GM06990 (cell line): ENCODE measurements around the gene PIMREG.

Experiments
- DNase-seq: peaks from one replicate; pipeline ENCODE4 v3.0.0-alpha.2; 2011; ENCODE audit not compliant: insufficient read length; ENCODE audit errors: extremely low read depth
- H3K27me3 ChIP-seq: replicated peaks from 2 replicates; pipeline ENCODE4 v1.6.0; 2011; ENCODE audit warnings: low read length; ENCODE audit not compliant: control insufficient read depth, insufficient read depth
- H3K36me3 ChIP-seq: 2 replicates; pipeline ENCODE4 v1.5.1; 2011; ENCODE audit warnings: low read length; ENCODE audit not compliant: control insufficient read depth, insufficient read depth
- H3K4me3 ChIP-seq: replicated peaks from 2 replicates; pipeline ENCODE4 v1.5.1; 2011; ENCODE audit warnings: low read depth, mild to moderate bottlenecking, control low read depth, low read length
- TF ChIP-seq, protein P1 (sequence below): IDR thresholded peaks from 2 replicates; pipeline ENCODE4 v1.5.1; 2011; ENCODE audit warnings: low read length, control low read depth, mild to moderate bottlenecking, inconsistent platforms; ENCODE audit not compliant: insufficient read depth, poor library complexity, severe bottlenecking

Gene PIMREG

DNA sequence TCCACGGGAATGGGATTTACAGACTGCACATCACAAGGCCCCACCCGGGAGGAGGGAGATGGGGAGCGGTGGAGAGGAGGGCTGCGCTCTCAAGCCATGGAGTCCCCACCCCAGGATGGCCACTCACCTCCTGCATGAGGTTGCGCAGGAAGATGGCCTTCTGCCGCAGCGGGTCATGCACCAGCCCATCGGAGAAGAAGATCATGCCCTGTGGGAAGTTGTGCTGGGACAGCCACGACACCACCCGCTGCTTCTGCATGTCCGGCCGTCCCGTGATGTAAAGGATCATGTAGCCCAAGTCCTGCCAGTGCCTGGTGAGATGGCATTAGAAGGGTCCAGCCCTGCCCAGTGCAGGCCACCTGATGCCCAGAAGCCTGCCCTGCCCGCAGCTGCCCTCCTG, 17.0 kb downstream of the PIMREG start:
- H3K27me3 ChIP-seq = no peaks in the 10 kb centered on the region; the same call in 1 of the 2 replicates
- TF ChIP-seq, protein P1, sequence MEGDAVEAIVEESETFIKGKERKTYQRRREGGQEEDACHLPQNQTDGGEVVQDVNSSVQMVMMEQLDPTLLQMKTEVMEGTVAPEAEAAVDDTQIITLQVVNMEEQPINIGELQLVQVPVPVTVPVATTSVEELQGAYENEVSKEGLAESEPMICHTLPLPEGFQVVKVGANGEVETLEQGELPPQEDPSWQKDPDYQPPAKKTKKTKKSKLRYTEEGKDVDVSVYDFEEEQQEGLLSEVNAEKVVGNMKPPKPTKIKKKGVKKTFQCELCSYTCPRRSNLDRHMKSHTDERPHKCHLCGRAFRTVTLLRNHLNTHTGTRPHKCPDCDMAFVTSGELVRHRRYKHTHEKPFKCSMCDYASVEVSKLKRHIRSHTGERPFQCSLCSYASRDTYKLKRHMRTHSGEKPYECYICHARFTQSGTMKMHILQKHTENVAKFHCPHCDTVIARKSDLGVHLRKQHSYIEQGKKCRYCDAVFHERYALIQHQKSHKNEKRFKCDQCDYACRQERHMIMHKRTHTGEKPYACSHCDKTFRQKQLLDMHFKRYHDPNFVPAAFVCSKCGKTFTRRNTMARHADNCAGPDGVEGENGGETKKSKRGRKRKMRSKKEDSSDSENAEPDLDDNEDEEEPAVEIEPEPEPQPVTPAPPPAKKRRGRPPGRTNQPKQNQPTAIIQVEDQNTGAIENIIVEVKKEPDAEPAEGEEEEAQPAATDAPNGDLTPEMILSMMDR = no peak
- no peak for DNase-seq
- H3K36me3 ChIP-seq = no peaks in the 10 kb centered on the region
- no peak overlapping the region for H3K4me3 ChIP-seq

DNA sequence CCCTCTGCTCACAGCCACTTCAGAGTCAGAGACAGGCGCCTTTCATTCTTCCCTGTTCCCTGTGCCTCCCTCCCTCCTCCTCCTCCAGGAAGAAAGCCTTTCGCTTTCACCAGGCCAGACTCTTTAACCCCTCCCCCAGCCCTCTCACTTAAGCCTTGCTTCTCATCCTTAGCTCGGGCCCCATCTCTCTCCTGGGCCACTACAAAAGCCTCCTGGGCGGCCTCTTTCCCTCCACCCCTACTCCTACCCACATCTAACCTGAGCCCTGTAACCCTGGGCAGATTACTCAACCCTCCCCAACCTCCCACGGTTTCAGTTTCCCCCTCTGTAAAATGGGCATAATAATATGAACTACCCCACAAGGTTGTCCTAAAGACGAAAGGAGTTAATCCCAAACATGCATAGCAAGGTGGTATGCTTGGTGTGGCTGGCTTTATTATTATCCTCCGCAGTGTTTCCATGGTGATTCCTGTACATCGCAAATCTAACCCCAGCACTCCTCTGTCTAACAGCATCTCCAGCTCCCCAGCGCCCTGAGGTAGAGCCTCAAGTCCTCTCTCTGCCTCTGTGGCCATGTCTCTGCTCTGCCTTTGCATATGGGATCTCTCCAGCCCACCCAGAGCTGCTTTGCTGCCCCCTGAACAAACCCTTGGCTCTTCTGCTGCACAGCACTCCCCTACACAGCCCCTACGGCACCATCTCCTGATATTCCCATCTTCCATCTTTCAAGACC, 17.7 kb downstream of the PIMREG start:
- Histone ChIP-seq H3K36me3 (no peaks in the 10 kb centered on the region), H3K4me3 (no peak overlapping the region), H3K27me3 (no peaks in the 10 kb centered on the region; the same call in 1 of the 2 replicates)
- TF ChIP-seq, protein P1 = no peak
- DNase-seq = no peak

- TF ChIP-seq, protein P1 = no peak
- H3K4me3 ChIP-seq = no peak overlapping the region
- no peaks in the 10 kb centered on the region; the same call in 1 of the 2 replicates for H3K27me3 ChIP-seq
- no peak for DNase-seq
- no peaks in the 10 kb centered on the region for H3K36me3 ChIP-seq
Observed at GRCh38 chr17:6462692-6463091, 18.4 kb downstream of the PIMREG start.

DNA sequence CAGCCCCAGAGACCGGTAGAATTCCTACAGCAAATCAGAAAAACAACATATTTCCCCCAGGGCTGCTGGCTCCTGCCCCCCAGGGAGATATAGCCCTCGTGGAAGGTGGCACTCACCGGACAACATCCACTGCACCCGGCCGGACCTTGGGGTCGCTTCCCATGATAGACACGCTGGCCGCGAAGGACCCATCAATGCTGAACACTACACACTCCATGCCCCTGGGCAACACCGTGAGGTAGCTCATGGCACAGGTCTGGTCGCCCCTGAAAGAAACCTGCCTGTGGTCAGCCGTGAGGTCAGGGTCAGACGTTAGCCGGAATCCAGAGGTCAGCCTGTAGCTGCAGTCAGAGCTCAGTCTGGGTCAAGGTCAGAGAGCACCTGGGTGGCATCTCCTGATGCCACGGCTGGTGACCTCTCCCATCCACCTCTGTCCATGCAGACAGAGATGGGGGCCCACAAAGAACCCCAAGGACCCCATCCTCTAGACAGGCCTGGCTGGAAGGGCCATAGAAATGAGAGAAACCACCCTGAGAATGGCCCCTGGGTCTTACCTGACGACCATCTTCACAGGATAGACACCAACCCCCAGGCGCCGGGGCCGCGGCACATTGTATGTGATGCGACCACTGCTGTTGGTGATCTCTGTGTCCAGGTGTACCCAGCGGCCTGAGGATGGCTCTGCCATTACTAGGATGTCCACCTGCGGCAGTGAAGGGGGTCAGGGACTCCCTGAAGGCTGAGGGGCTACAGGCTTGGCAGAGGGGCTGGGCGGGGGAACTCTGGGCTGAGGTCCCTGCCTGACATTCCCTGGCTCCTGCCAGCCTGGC, 19.6 kb downstream of the PIMREG start:
- Histone ChIP-seq H3K4me3 (no peak overlapping the region), H3K36me3 (no peaks in the 10 kb centered on the region), H3K27me3 (no peaks in the 10 kb centered on the region; the same call in none of the 2 replicates)
- TF ChIP-seq, protein P1 = no peak
- DNase-seq = no peak

GRCh38 chr17:6464446-6465041, 20.3 kb downstream of the PIMREG start:
- DNase-seq = no peak
- TF ChIP-seq, protein P1 = no peak
- Histone ChIP-seq H3K27me3 (no peaks in the 10 kb centered on the region; the same call in 1 of the 2 replicates), H3K36me3 (no peaks in the 10 kb centered on the region), H3K4me3 (no peak overlapping the region)
